ENCODE measurements around the gene XPO1.

DNA sequence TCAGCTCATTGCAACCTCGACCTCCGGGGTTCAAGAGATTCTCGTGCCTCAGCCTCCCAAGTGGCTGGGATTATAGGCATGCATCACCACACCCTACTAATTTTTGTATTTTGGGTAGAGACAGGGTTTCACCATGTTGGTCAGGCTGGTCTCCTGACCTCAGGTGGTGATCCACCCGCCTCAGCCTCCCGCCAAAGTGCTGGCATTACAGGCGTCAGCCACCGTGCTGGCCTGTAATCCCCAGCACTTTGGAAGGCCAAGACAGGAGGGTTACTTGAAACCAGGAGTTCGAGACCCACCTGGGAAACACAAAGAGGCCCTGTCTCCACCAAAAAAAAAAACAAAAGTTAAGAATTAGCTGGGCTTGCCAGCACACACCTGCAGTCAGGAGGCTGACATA lies 85.8 kb downstream of the XPO1 start:
- TF ChIP-seq, protein P1, sequence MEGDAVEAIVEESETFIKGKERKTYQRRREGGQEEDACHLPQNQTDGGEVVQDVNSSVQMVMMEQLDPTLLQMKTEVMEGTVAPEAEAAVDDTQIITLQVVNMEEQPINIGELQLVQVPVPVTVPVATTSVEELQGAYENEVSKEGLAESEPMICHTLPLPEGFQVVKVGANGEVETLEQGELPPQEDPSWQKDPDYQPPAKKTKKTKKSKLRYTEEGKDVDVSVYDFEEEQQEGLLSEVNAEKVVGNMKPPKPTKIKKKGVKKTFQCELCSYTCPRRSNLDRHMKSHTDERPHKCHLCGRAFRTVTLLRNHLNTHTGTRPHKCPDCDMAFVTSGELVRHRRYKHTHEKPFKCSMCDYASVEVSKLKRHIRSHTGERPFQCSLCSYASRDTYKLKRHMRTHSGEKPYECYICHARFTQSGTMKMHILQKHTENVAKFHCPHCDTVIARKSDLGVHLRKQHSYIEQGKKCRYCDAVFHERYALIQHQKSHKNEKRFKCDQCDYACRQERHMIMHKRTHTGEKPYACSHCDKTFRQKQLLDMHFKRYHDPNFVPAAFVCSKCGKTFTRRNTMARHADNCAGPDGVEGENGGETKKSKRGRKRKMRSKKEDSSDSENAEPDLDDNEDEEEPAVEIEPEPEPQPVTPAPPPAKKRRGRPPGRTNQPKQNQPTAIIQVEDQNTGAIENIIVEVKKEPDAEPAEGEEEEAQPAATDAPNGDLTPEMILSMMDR (IDR thresholded peaks at IDR 0.05), result no peak
- no peak for TF ChIP-seq TCF7L2 (IDR thresholded peaks at IDR 0.05; ENCODE audit: low read depth, low read length)
